ENCODE measurements around the gene AHDC1.

Gene AHDC1

DNA sequence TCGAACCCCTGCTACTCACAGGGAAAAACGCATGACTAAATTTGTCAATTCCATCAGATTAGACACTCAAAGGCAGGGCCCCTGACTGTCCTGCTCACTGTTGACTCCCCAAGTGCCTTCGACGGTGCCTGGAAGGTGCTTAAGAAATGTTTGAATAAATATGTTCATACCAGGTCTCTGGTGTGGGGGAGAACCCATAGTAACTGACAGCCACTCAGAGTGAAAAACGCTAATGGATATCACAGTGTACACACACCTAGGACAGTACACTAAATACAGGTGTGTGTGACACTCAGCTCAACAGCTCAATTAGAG is 74.3 kb downstream of the AHDC1 start:
- no peak for DNase-seq (ENCODE audit: low read depth, low spot score)

DNA sequence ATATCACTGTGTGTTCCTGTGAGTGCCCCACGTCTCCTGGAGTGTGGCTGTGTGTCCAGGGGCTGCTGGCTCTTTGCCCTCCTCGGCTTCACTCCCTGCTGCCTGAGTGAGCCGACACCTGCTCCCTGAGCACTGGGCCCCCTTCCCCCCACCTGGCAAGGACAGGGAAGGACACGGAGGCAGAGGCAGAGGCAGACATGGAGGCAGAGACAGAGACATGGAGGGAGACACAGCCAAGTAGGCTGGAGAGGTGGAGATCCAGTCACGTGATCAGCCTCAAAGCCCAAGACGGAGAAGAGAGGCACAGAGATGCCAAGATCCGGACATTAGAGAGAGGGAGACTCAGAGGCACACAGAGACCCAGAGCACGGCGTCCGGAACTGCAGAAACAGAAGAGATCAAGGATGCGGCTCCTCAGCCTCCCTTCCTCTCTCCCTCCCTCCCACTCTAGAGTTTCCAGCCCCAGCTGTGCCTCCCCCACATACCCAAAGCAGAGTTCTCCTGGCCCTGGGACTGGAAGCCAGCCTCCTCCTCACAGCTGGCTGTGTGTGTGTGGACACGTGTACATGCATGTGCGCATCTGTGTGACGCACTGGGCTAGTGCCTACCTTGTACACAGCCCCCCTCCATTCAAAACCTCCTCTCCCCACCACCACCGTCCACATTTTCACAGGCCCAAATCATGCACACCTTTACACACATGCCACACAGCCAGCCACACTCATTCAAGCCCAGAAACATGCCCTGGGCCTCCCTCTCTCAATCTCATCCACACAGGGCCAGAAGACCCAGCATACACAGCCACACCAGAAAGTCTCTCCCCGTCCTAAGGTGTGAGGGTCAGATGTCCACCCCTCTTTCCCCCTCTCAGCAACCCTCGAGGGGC is 74.9 kb downstream of the AHDC1 start:
- peak; percentile 56 for DNase-seq (ENCODE audit: low read depth, low spot score)

DNA sequence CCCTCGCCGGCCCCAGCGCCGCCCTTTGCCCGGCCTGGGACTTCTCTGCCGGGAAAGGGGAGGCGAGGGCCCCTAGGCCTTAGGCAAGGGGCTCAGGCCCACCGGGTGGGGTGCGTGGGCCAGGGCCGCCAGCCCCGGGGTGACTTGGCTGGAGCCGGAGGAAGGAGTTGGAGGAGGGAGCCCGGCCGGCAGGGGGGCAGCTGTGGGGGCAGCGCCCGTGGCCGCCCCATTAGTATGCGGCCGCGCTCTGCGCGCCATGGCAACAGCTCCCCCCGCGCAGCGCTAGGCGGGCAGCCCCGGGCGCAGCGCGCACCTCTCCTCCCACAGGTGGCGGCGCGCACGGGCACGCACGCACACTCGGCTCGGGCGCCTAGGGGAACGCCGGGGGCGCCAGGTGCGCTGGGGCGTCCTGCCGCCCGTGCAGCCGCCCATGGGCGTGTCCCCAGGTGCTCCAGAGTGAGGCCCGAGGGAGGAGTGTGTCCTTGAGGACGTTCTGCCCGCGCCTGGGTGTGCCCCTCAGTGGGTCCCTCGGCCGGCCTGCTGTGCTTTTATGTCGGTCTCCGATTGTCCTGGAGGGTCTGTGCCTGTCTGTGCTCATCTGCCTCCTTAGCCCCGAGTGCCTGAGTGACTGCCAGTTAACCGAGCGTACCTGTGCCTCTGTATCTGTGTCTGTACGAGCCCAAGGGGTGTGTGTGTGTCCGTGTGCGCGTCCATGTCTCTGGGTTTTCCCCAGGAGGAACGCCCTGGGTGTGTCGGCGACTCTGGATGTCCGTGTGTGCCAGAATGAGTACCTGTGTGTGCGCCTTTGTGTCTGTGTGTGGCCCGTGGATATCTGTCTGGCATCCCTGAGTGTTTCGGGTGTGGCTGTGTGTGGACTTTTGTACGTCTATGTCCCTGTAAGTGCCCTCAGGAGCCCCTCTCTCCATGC is 75.8 kb downstream of the AHDC1 start:
- DNase-seq (ENCODE audit: low read depth, low spot score) = peak; percentile 75

DNA sequence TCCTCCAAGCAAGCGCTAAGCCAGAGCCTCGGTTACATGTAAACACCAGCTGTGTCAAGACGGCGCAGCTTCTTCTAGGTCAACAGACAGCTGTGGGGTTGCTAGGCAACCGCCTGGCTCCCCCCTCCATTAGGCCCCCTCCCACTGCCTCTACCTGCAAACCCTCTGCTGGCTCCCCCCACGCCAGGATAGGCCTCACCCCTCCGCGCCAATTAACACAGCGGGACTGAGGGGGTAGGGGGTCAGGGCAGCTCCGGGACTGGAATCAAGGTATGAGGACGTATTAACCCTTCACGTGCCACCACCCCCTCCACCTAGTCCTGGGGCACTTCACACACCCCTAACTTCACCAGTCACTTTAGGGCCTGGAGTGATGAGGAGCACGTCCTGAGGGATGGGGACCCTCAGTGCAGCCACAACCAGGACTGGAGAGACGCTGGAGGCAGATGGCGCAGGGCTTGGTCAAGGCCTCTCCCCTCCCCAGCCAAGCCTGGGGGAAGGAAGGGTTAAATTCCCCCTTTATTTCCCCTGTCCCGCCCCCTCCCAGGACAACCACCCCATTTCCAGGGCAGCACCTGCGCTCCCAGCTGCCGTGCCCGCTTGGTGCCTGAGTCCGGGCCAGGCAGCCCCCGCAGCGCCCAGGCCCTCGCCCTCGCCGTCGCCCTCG is 76.6 kb downstream of the AHDC1 start:
- DNase-seq (ENCODE audit: low read depth, low spot score) = peak; percentile 94

DNA sequence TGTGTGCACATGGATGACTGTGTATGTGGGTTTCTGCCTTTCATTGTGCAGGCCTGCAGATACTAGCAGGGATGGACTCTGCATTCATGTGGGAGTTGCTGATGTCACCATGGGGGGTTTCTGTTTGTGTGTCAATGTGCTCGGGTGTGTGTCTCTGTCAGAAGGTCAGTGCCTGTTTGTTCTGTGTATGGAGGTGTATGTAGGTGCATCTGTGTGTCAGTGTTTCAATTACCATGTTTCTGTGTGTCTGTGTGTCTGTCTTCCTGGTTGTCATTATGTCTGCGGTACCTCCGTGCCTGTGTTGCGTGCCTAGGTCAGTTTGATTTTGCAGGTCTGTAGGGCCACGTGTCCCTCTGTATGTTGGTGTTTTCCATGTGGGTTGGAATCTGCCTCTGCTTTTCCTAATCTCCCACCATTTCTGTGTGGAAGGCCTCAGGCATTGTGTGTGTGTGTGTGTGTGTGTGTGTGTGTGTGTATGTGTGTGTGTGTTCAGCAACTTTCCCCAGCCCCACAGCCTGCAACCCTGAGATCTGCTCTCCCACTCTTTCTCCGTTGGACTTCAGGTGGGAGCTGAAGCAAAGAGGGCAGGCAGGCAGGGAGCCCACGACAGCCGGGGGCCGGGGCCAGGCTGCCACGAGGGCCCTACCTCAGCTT is 77.2 kb downstream of the AHDC1 start:
- DNase-seq (ENCODE audit: low read depth, low spot score) = no peak

DNA sequence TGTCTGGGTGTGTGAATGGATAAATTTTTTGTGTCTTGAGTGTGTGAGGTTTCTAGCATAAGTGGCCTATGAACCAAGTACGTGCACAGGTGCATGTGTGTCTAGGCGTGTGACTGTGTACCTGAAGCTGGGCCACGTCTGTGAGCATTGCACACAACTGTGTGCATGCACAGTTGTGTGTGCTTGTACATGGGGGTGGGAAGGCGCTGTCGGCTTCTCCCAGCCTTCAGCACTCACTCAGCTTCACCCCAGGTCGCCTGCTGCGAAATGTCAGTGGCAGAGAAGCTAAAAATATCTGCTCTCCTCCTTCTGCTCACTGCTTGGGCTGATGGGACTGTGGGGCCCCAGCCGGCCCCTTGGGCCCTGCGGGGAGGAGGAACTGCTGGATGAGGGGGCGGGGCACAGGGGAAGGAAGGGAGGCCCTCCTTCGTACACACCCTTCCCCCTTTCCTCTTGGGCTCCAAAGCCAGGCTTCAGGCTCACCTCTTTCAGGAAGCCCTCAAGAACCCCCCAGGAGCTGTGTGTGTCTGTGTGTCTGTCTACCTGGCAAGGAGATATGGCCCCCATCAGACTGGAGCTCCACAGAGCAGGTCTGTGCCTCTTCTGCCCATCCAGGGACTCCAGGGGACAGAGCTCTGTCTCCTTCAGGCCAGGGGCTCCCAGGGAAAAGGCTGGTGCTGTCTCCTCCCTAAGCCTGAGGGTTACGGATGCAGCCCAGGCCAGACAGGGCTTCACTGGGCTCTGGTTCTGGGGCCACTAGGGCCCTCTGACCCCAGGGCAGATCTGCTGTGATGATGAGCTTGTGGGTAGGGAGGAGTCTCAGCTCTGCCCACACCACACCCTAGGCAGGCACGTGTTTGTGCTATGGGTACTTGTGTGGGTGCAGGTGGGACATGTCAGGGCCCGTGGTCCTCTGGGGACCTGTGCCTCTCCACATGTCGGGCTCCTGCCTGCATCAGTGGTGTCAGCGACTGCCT is 78.4 kb downstream of the AHDC1 start:
- DNase-seq (ENCODE audit: low read depth, low spot score) = peak; percentile 76

DNA sequence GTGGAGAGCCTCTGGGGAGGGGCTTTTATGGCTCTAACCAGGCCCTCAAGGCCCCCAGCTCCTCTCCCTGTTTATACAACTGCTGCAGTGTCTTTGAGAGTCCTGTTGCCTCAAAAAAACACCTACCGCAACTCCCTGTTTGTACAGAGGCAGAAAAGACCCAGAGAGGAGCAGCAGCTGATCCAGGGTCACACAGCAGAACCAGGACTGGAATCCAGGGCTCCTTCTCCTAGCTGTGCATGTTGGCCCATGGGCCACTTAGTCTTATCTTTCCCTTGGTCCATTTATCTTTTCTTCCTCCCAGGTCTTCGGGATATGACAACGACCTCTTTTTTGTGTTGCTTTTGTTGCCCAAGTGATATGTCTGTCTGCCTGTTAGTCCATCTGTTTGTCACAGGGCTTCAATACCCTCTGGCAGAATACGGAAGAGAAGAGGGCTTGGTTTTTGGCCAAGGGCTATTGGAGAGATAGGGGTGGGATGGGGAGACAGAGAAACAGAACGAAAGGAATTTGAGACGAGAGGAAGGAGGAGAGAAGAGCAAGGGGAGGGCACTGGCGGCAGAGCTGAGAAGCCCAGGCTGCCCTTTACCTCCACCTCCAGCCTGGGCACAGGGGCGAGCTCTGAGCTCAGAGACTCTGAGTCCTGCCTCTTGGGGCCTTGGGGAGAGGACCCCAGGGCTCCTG is 80.5 kb downstream of the AHDC1 start:
- peak; percentile 74 for DNase-seq (ENCODE audit: low read depth, low spot score)

DNA sequence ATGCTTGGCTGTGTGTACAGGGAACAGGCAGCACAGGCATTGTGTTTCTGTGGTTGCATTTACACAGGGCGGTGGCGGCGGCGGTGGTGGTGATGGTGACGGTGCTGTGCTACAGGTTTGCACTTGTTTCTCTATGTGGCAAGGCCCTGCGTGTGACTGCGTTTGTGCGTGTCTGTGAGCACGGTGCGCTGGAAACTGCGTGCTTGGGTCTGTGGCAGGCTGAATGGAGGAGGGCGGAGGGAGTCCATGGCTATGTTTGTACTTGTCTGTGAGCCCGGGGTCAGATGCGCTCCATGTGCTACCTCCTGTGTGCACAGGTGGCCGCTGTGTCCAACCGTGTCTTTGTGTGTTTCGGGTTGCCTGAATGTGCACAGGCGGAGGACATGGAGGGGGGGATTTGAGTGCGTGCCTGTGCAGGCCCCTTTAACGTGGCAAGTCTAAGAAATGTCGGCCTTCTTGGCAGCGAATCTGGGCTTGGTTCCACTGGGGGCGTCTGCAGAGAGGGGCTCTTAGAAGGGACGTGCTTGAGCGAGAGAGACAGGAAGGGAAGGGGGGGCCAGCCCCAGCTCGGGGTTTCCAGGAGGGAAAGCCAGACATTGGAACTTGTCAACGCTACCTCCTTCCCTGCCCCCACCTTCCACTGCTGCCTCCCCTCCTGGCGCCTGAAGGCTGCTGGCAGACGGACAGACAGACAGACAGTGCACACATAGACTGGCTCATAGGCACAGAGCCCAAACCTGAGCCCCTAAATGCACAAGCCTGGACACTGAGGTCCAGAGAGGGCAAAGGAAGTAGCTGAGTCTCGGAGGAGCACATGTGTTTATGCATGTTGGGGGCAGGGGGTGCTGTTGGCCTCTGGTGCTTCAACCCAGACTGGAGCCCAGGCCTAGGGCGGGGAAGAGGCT is 81.3 kb downstream of the AHDC1 start:
- no peak for DNase-seq (ENCODE audit: low read depth, low spot score)

DNA sequence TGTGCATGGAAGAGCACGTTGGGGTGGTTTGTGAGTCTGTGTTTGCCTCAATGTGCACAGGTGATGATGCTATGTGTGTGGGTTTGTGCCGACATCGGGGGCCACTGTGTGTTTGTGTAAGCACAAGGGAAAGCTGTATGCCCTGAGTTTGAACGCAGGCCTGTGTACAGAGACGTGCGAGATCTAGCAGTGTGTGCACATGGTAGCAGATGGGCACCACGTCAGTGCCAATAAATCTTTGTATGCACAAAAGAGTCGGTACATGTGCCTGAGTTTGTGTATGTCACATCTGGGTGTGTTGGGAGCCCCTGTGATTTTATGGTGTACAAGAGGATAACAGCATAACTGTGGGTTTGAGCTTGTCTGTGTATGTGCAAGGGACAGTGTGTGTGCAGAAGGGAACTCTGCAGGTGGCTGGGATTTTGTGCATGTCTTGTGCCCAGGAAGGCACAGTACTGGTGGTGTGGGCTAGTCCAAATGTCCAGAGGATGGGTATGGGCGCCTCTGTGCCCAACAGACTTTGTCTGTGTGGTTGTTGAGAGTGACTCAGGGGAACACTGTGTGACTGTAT is 82.0 kb downstream of the AHDC1 start:
- no peak for DNase-seq (ENCODE audit: low read depth, low spot score)

DNA sequence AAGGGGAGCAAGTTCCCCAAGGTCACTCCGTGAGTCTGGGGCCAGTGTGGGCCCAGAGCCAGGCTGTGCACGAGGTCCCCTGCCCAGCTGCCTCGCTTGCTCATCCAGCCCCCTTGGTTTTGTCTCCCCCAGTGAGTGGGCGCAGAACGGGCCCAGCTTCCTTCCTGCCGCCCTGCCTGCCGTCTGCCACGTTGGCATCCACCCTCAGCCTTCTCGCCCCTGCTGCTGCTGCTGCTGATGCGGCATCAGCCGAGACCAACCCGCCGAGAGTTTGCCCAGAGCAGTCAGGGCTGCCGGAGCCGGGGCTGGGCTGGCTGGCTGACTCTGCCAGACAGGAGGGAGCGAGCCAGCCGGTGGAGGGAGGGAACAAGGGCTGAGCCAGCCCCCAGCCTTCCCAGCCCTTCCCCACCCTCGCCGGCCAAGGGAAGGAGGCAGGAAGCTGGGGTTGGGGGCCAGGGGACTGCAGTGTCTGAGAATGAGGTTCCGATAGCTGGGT is 82.6 kb downstream of the AHDC1 start:
- no peak for DNase-seq (ENCODE audit: low read depth, low spot score)

DNA sequence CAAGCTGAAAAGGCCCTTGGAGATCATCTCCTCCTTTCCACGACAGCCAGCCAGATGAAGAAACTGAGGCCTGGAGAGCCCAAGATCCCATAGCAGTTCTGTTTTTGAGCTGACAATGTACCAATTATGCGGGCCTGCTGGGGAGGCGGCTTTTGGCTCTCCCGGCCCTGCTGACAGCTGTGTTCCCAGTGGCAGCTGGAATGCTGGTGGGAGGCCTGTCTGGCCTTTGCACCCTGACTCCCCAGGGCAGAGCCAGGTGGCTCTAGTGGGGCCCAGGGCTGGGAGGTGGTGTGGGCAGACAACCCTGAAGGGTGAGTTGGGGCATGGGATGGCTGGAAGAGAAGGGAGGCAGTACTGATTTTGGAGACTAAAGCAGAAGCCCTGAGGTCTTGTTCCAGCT is 83.3 kb downstream of the AHDC1 start:
- DNase-seq (ENCODE audit: low read depth, low spot score) = no peak

DNA sequence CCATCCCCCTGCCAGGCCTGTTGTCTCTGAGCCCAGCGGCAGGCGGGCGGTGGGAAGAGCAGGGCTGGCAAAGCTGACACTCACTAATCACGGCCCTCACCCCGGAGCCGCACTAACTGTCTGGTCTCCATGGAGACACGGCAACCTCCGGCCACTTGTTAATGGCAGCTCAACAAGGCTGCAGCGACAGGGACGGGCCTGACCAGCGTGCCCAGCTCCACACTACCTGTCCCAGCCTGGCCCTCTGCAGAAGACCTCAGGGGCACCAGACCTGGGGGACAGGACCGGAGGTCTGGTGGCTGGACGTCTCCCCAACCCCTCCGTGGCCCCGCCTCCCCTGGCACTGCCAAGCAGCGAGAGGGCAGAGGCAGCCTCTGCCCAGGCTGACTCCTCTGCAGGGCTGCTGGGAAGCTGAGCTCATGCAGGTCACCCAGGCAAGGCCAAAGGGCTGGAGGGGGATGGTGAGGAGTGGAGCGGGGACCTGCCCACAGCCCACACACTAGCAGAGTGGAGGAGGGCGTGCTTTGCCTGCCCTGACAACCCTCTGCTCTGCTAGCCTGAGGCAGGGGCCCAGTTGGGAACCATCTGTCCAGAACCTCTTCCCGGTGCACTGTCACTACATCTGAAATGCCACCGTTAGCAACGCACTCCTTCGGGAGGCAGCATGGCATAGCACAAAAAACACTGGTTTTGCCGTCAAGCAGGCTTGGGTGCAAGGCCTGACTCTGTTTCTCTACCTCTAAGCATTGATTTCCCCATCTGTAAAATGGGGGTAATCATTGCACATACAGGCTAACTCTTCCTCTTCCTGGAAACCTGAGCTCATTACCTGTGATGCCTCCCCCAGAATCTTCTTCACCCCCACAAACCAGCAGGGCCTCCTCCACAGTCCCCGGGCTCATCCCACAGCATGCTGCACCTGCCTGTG is 84.3 kb downstream of the AHDC1 start:
- DNase-seq (ENCODE audit: low read depth, low spot score) = peak; percentile 64

DNA sequence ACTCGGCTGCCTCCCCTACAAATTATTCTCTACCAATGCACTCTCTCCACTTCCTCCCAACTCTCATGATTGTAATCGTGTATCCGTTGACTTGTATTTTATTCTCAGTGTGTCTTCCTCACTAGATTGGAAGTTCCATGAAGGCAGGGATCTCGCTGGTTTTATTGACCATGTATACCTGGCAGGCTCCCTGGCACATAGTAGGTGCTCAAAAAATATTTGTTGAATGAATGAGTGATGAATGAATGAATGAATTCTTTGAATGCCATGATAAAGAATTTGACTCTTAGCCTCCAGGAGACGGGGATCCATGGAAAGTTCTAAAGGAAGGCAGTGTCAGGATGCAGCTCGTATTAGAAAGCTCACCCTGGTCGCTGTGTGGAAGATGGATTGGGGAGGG is 85.1 kb downstream of the AHDC1 start:
- no peak for DNase-seq (ENCODE audit: low read depth, low spot score)

DNA sequence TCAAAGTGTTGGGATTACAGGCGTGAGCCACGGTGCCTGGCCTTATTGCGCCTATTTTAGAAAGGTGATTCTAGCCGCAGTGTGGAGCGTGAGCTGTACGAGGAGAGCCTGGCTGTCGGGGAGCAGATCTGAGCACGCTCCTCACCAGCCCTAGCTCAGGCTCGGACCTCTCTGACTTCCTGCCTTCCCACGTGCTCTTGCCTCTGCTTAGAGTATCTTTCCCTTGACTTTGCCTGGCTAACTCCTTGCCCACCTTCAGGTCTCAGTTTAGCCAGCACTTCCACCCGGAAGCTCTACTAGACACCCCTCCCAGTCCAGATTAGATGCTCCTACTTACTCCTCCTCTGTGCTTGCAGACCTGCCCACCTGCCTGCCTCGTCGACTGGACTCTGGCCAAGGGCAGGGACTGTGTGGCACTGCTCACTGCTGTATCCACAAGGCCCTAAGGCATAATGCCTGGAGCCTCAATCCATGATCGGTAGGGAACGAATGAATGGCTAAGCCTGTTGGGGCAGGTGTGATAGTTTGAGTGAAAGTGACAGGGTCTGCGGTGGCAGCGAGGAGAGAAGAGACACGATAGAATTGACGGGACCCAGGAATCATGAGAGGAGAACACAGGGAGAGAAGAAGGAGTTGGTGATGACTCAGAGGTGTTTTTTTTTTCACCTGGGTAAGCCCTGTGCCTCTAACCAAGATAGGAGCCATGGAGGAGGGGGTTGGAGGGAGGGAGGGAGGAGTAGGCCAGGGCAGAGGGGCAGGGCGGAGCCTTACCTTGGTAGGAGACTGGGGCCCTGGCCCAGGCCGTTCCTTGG is 85.8 kb downstream of the AHDC1 start:
- no peak for DNase-seq (ENCODE audit: low read depth, low spot score)

DNA sequence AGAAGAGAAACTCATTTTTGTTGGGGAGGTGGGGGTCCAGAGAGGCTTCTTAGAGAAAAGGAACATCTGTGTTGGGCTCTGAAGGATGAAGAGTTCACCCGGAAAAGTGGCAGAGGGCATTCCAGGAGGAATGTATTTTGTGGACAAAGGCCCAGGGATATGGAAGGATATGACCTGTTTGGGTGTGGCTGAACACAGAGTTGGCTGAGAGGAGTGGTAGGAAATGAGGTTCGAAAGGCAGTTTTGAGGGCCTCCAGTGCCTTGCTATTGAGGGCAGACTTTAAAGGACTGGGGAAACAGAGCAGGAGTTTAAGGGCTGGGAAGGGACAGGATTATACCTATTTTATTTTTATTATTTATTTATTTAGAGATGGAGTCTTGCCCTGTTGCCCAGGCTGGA is 86.6 kb downstream of the AHDC1 start:
- DNase-seq (ENCODE audit: low read depth, low spot score) = no peak

DNA sequence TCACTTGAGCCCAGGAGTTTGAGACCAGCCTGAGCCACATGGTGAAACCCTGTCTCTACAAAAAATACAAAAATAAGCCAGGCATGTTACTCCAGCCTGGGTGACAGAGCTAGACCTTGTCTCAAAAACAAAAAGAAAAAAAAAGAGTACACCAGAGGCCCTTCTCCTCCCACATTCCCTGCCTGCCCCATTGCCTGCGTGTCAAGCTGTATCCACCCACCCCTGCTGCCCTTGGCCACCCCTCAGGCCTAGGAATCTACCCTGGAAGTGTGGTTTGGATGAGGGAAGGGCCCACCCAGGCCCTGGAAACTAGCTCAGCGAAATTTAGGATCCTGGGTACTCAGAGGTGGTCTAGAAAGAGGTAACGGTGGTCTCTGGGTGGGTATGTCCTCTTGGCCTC is 88.3 kb downstream of the AHDC1 start:
- DNase-seq (ENCODE audit: low read depth, low spot score) = no peak
